H9 (cell line): ENCODE results near the gene PKIB. TPM values are rescaled to one million over a fixed set of nuclear protein-coding genes. Genes with fewer than 3 reads are reported as not detected.

ENCODE experiments used
- DNase-seq: peaks from one replicate; pipeline ENCODE4 v3.0.0-alpha.2; 2017
- H2AFZ ChIP-seq: one replicate; pipeline ENCODE4 v1.6.1; 2013; ENCODE audit warnings: mild to moderate bottlenecking, low read length, control low read depth, moderate library complexity
- H2AK5ac ChIP-seq: 2 replicates; pipeline ENCODE4 v1.6.1; 2013; ENCODE audit warnings: low read length, control low read depth, mixed read lengths; ENCODE audit not compliant: insufficient read length
- H2BK120ac ChIP-seq: one replicate; pipeline ENCODE4 v1.6.1; 2013; ENCODE audit warnings: low read depth, mild to moderate bottlenecking, low read length, control low read depth, inconsistent platforms; ENCODE audit not compliant: poor library complexity, severe bottlenecking
- H2BK12ac ChIP-seq: 2 replicates; pipeline ENCODE4 v1.6.1; 2013; ENCODE audit warnings: low read length, control low read depth, mixed read lengths, low read depth; ENCODE audit not compliant: insufficient read length
- H2BK15ac ChIP-seq: 2 replicates; pipeline ENCODE4 v1.6.1; 2013; ENCODE audit warnings: low read depth, low read length, control low read depth
- H2BK20ac ChIP-seq: one replicate; pipeline ENCODE4 v1.6.1; 2013; ENCODE audit warnings: low read depth, mild to moderate bottlenecking, low read length, control low read depth, inconsistent platforms; ENCODE audit not compliant: poor library complexity, severe bottlenecking
- H2BK5ac ChIP-seq: 2 replicates; pipeline ENCODE4 v1.6.1; 2013; ENCODE audit warnings: low read length, control low read depth, mixed read lengths; ENCODE audit not compliant: insufficient read length
- H3K14ac ChIP-seq: 2 replicates; pipeline ENCODE4 v1.6.1; 2013; ENCODE audit warnings: low read length, control low read depth; ENCODE audit not compliant: insufficient read depth
- H3K18ac ChIP-seq: 2 replicates; pipeline ENCODE4 v1.6.1; 2013; ENCODE audit warnings: low read depth, mild to moderate bottlenecking, mixed read lengths, low read length, control low read depth; ENCODE audit not compliant: insufficient read length
- H3K23ac ChIP-seq: 2 replicates; pipeline ENCODE4 v1.6.1; 2013; ENCODE audit warnings: low read length, control low read depth, mixed read lengths, low read depth; ENCODE audit not compliant: insufficient read length
- H3K23me2 ChIP-seq: 2 replicates; pipeline ENCODE4 v1.6.1; 2013; ENCODE audit warnings: low read depth, mild to moderate bottlenecking, mixed read lengths, low read length, control low read depth; ENCODE audit not compliant: insufficient read length, poor library complexity, severe bottlenecking
- H3K27ac ChIP-seq: 2 replicates; pipeline ENCODE4 v1.5.1; 2013; ENCODE audit warnings: low read length, control low read depth, mixed read lengths, low read depth; ENCODE audit not compliant: insufficient read length
- H3K27me3 ChIP-seq: 2 replicates; pipeline ENCODE4 v1.6.1; 2013; ENCODE audit warnings: low read length, control low read depth, inconsistent platforms; ENCODE audit not compliant: insufficient read depth
- H3K4ac ChIP-seq: 2 replicates; pipeline ENCODE4 v1.6.1; 2013; ENCODE audit warnings: low read depth, mild to moderate bottlenecking, control low read depth, inconsistent platforms, low read length, moderate library complexity
- H3K4me1 ChIP-seq: 2 replicates; pipeline ENCODE4 v1.6.1; 2013; ENCODE audit warnings: low read length, control low read depth, inconsistent platforms; ENCODE audit not compliant: insufficient read depth
- H3K4me2 ChIP-seq: 2 replicates; pipeline ENCODE4 v1.6.1; 2013; ENCODE audit warnings: low read length, control low read depth, mixed read lengths; ENCODE audit not compliant: insufficient read length, insufficient read depth
- H3K56ac ChIP-seq: 2 replicates; pipeline ENCODE4 v1.6.1; 2013; ENCODE audit warnings: low read depth, mild to moderate bottlenecking, mixed read lengths, low read length, control low read depth; ENCODE audit not compliant: insufficient read length
- H3K79me1 ChIP-seq: 2 replicates; pipeline ENCODE4 v1.6.1; 2013; ENCODE audit warnings: low read depth, mild to moderate bottlenecking, moderate library complexity, low read length, control low read depth, inconsistent platforms; ENCODE audit not compliant: insufficient read depth, poor library complexity, severe bottlenecking
- H3K79me2 ChIP-seq: 2 replicates; pipeline ENCODE4 v1.6.1; 2013; ENCODE audit warnings: low read length, control low read depth, inconsistent platforms; ENCODE audit not compliant: insufficient read depth
- H3K9ac ChIP-seq: 2 replicates; pipeline ENCODE4 v1.6.1; 2013; ENCODE audit warnings: low read length, control low read depth, mixed read lengths; ENCODE audit not compliant: insufficient read length; ENCODE audit errors: extremely low read depth
- H3K9me3 ChIP-seq: one replicate; pipeline ENCODE4 v1.6.1; 2013; ENCODE audit warnings: low read depth, low read length, inconsistent platforms; ENCODE audit not compliant: control insufficient read depth
- H3T11ph ChIP-seq: one replicate; pipeline ENCODE4 v1.6.1; 2013; ENCODE audit warnings: mild to moderate bottlenecking, low read length, control low read depth, inconsistent platforms
- H4K20me1 ChIP-seq: one replicate; pipeline ENCODE4 v1.6.1; 2013; ENCODE audit not compliant: control insufficient read depth, insufficient read length, insufficient read depth
- H4K5ac ChIP-seq: 2 replicates; pipeline ENCODE4 v1.6.1; 2013; ENCODE audit warnings: low read depth, mild to moderate bottlenecking, mixed read lengths, low read length, control low read depth; ENCODE audit not compliant: insufficient read length
- H4K8ac ChIP-seq: replicated peaks from 2 replicates; pipeline ENCODE4 v1.6.1; 2013; ENCODE audit warnings: low read length, control low read depth, mixed read lengths, low read depth; ENCODE audit not compliant: insufficient read length
- H4K91ac ChIP-seq: 2 replicates; pipeline ENCODE4 v1.6.1; 2013; ENCODE audit warnings: low read depth, mild to moderate bottlenecking, moderate library complexity, mixed read lengths, low read length, control low read depth; ENCODE audit not compliant: insufficient read length
- H3K27ac Mint-ChIP-seq, 3 experiments: 2 replicates in 2 of 3; 3 replicates in 1 of 3; pipeline ENCODE4 v1.8.0; 2020 to 2021; ENCODE audit warnings: mixed read lengths in 3 of 3, mild to moderate bottlenecking in 1 of 3, moderate library complexity in 1 of 3
- H3K27me3 Mint-ChIP-seq: 2 replicates; pipeline ENCODE4 v1.8.0; 2021; ENCODE audit warnings: low read depth, mild to moderate bottlenecking, moderate library complexity, mixed read lengths
- H3K36me3 Mint-ChIP-seq, 3 experiments: 2 replicates in 2 of 3; 3 replicates in 1 of 3; pipeline ENCODE4 v1.8.0; 2020 to 2021; ENCODE audit warnings: low read depth in 3 of 3, mixed read lengths in 3 of 3; ENCODE audit not compliant: insufficient read depth in 1 of 3
- H3K4me1 Mint-ChIP-seq, 2 experiments: 2 replicates each; pipeline ENCODE4 v1.8.0; 2020; ENCODE audit warnings: mixed read lengths in 2 of 2
- H3K4me3 Mint-ChIP-seq, 2 experiments: 2 replicates in 1 of 2; 3 replicates in 1 of 2; pipeline ENCODE4 v1.8.0; 2020 to 2021; ENCODE audit warnings: mild to moderate bottlenecking in 2 of 2, mixed read lengths in 2 of 2, moderate library complexity in 1 of 2
- H3K9me3 Mint-ChIP-seq, 2 experiments: 2 replicates in 1 of 2; 3 replicates in 1 of 2; pipeline ENCODE4 v1.8.0; 2020; ENCODE audit warnings: mild to moderate bottlenecking in 2 of 2, mixed read lengths in 2 of 2, moderate library complexity in 1 of 2
- WGBS: extraction: QIAGEN DNeasy Blood & Tissue Kit; methylation state at CpG from one replicate; pipeline ENCODE4 v1.1.7; 2013; ENCODE audit warnings: missing lambda C conversion rate, low lambda C conversion rate, mixed read lengths; ENCODE audit not compliant: insufficient read length; ENCODE audit errors: extremely low coverage; 5-methylcytosine and 5-hydroxymethylcytosine counted together
- total RNA-seq: library from RNA; stranded (reverse); gene quantifications from 2 replicates; pipeline ENCODE4 v1.2.1, GENCODE V29; 2021
- TF ChIP-seq, protein P1 (sequence below): fragments of 200-600 bp; sonication (generic); conservative IDR thresholded peaks from 3 replicates; pipeline ENCODE4 v1.8.0; 2021; ENCODE audit warnings: antibody characterized with exemption, mild to moderate bottlenecking

The PKIB gene
- total RNA-seq, 1 experiment from 2014 or later: 46.5 TPM

DNA sequence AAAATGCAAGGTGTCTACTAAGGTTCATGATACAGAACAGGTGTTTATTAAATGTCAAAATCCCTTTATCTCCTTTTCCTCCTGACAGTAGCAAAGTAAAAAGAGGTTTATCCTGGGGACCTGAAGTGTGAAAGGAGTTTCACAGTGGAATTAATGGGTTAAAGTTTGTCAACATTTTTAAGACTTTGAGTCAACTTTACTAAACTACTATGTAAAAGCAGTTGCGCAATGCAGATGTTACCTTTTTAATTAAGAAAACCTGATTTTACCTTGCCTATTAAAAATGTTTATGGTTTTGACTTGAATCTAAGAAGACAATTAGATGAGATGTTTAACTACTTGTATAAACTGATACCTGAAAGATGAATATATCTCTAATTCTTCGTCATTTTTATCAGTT, 14.6 kb downstream of the PKIB start:
- no peak overlapping the region for H3K9ac ChIP-seq
- Mint-ChIP-seq H3K36me3 (no peaks in the 10 kb centered on the region), H3K27ac (no peak overlapping the region), H3K4me3 (no peak overlapping the region), H3K4me1 (0 out of 4 replicates have a peak, but pooled peaks cover 0 to 2% of the 10 kb centered on the region in 2 experiments), H3K9me3 (no peaks in the 10 kb centered on the region), H3K27me3 (no peaks in the 10 kb centered on the region)
- no peak overlapping the region for H2BK5ac ChIP-seq
- H2BK15ac ChIP-seq: no peak overlapping the region
- H3K4me2 ChIP-seq: no peak overlapping the region
- no peak overlapping the region for H4K91ac ChIP-seq
- H3K79me2 ChIP-seq: no peaks in the 10 kb centered on the region
- no peak overlapping the region for H3K4ac ChIP-seq
- H3K14ac ChIP-seq: no peak overlapping the region
- H2AFZ ChIP-seq: no peak overlapping the region
- H3K27me3 ChIP-seq: no peaks in the 10 kb centered on the region
- no peak overlapping the region for H3K23ac ChIP-seq
- no peak overlapping the region for H3T11ph ChIP-seq
- no peaks in the 10 kb centered on the region for H3K23me2 ChIP-seq
- DNase-seq: no peak
- H3K4me1 ChIP-seq: no peaks in the 10 kb centered on the region
- H4K8ac ChIP-seq: no peak overlapping the region
- no peak overlapping the region for H4K5ac ChIP-seq
- no peaks in the 10 kb centered on the region for H3K9me3 ChIP-seq
- H2AK5ac ChIP-seq: no peak overlapping the region
- no peak overlapping the region for H2BK20ac ChIP-seq
- no peak overlapping the region for H3K56ac ChIP-seq
- no peaks in the 10 kb centered on the region for H3K79me1 ChIP-seq
- no peaks in the 10 kb centered on the region for H4K20me1 ChIP-seq
- TF ChIP-seq, protein P1, sequence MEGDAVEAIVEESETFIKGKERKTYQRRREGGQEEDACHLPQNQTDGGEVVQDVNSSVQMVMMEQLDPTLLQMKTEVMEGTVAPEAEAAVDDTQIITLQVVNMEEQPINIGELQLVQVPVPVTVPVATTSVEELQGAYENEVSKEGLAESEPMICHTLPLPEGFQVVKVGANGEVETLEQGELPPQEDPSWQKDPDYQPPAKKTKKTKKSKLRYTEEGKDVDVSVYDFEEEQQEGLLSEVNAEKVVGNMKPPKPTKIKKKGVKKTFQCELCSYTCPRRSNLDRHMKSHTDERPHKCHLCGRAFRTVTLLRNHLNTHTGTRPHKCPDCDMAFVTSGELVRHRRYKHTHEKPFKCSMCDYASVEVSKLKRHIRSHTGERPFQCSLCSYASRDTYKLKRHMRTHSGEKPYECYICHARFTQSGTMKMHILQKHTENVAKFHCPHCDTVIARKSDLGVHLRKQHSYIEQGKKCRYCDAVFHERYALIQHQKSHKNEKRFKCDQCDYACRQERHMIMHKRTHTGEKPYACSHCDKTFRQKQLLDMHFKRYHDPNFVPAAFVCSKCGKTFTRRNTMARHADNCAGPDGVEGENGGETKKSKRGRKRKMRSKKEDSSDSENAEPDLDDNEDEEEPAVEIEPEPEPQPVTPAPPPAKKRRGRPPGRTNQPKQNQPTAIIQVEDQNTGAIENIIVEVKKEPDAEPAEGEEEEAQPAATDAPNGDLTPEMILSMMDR: no peak
- no peak overlapping the region for H2BK120ac ChIP-seq
- H3K18ac ChIP-seq: no peak overlapping the region
- H3K27ac ChIP-seq: no peak overlapping the region
- H2BK12ac ChIP-seq: no peak overlapping the region
- WGBS: no CpG with 5 or more reads among the region's 2 CpGs
